SK-N-SH (cell line): ENCODE measurements around the gene RNF130. TPM values are rescaled to one million over a fixed set of nuclear protein-coding genes. Genes with fewer than 3 reads are reported as not detected.

ENCODE experiments used
- CTCF ChIA-PET: fragments of 300-600, 350-600 bp; formaldehyde crosslinking; extraction: SDS; loops from one replicate; lab custom pipeline; 2021; lab: Yijun Ruan, JAX
- POLR2A ChIA-PET: fragments of 350-600 bp; sonication (Branson Sonifier 250); formaldehyde crosslinking; extraction: SDS; loops from one replicate; lab custom pipeline; 2020; ENCODE audit warnings: antibody characterized with exemption, inconsistent platforms; lab: Yijun Ruan, JAX
- DNase-seq: peaks from one replicate; pipeline ENCODE4 v3.0.0; 2012
- H2AFZ ChIP-seq: fragments of 200-600 bp; sonication (generic); 2 replicates; pipeline ENCODE4 v1.8.1; 2016; ENCODE audit warnings: antibody characterized with exemption, mild to moderate bottlenecking, low read depth
- H3F3A ChIP-seq: fragments of 200-600 bp; sonication (generic); replicated peaks from 2 replicates; pipeline ENCODE3; 2016; ENCODE audit warnings: antibody characterized with exemption, mild to moderate bottlenecking; ENCODE audit not compliant: insufficient read depth
- H3K27ac ChIP-seq, 2 experiments: fragments of 200-500 bp in 1 of 2; fragments of 200-600 bp in 1 of 2; sonication (Bioruptor generic) in 1 of 2; sonication (generic), shearing (Covaris generic) in 1 of 2; 2 replicates each; pipeline versions ENCODE4 v1.5.1 to v1.6.1; 2014 to 2016; ENCODE audit warnings: low read depth in 2 of 2, inconsistent platforms in 1 of 2, low read length in 1 of 2, mild to moderate bottlenecking in 1 of 2, mixed read lengths in 1 of 2
- H3K27me3 ChIP-seq: fragments of 200-600 bp; sonication (generic), shearing (Covaris generic); 2 replicates; pipeline ENCODE4 v1.6.1; 2016; ENCODE audit warnings: mixed run types; ENCODE audit not compliant: insufficient read depth
- H3K36me3 ChIP-seq, 2 experiments: fragments of 200-500 bp in 1 of 2; fragments of 200-600 bp in 1 of 2; sonication (Bioruptor generic) in 1 of 2; sonication (generic) in 1 of 2; replicated peaks in 1 of 2; 2 replicates each; pipeline versions ENCODE3 to v1.5.1; 2014 to 2016; ENCODE audit warnings: low read length in 1 of 2, mild to moderate bottlenecking in 1 of 2; ENCODE audit not compliant: insufficient read depth in 2 of 2, control insufficient read depth in 1 of 2
- H3K4me1 ChIP-seq, 2 experiments: fragments of 200-500 bp in 1 of 2; fragments of 200-600 bp in 1 of 2; sonication (Bioruptor generic) in 1 of 2; sonication (generic), shearing (Covaris generic) in 1 of 2; 2 replicates each; pipeline versions ENCODE4 v1.5.1 to v1.6.1; 2014 to 2016; ENCODE audit warnings: low read depth in 1 of 2, low read length in 1 of 2, mixed run types in 1 of 2; ENCODE audit not compliant: insufficient read depth in 2 of 2, control insufficient read depth in 1 of 2
- H3K4me2 ChIP-seq: fragments of 200-600 bp; sonication (generic), shearing (Covaris generic); 2 replicates; pipeline ENCODE4 v1.6.1; 2017; ENCODE audit warnings: mixed run types
- H3K4me3 ChIP-seq, 2 experiments: fragments of 200-500 bp in 1 of 2; fragments of 200-600 bp in 1 of 2; sonication (Bioruptor generic) in 1 of 2; sonication (generic), shearing (Covaris generic) in 1 of 2; 2 replicates each; pipeline versions ENCODE4 v1.5.1 to v1.8.1; 2014 to 2016; ENCODE audit warnings: low read depth in 2 of 2, inconsistent platforms in 1 of 2, low read length in 1 of 2, mild to moderate bottlenecking in 1 of 2, mixed read lengths in 1 of 2, moderate library complexity in 1 of 2
- H3K79me2 ChIP-seq: fragments of 200-600 bp; sonication (generic); 2 replicates; pipeline ENCODE4 v1.8.1; 2017; ENCODE audit warnings: mild to moderate bottlenecking; ENCODE audit not compliant: insufficient read depth
- H3K9ac ChIP-seq: fragments of 200-600 bp; sonication (generic); 2 replicates; pipeline ENCODE4 v1.6.1; 2017; ENCODE audit warnings: mixed run types
- H3K9me2 ChIP-seq: fragments of 200-600 bp; sonication (generic); 2 replicates; pipeline ENCODE4 v1.6.1; 2017; ENCODE audit warnings: mixed run types
- H3K9me3 ChIP-seq: fragments of 200-600 bp; sonication (generic); 2 replicates; pipeline ENCODE4 v1.6.1; 2017; ENCODE audit warnings: mixed run types, mild to moderate bottlenecking, moderate library complexity
- H4K20me1 ChIP-seq: fragments of 200-600 bp; sonication (generic); 2 replicates; pipeline ENCODE4 v1.6.1; 2017; ENCODE audit warnings: mild to moderate bottlenecking, mixed run types; ENCODE audit not compliant: insufficient read depth
- CHD2 ChIP-seq: fragments of 150-350 bp; IDR thresholded peaks from 2 replicates; pipeline ENCODE4 v1.6.1; 2018; ENCODE audit warnings: low read length; ENCODE audit not compliant: partially characterized antibody
- CTCF ChIP-seq: fragments of 200-600 bp; sonication (generic); IDR thresholded peaks from 2 replicates; pipeline ENCODE4 v1.6.1; 2017; ENCODE audit warnings: antibody characterized with exemption, mild to moderate bottlenecking, moderate library complexity
- ELF1 ChIP-seq: IDR thresholded peaks from 2 replicates; pipeline ENCODE4 v1.4.0; 2012
- FOXJ3 ChIP-seq: sonication (generic); formaldehyde crosslinking; IDR thresholded peaks from 2 replicates; pipeline ENCODE4 v1.5.1; 2020; ENCODE audit warnings: mild to moderate bottlenecking, missing genetic modification reagents
- FOXM1 ChIP-seq: IDR thresholded peaks from 2 replicates; pipeline ENCODE4 v1.4.0; 2012; ENCODE audit warnings: low read depth, mild to moderate bottlenecking
- IRF3 ChIP-seq: fragments of 150-350 bp; IDR thresholded peaks from 2 replicates; pipeline ENCODE4 v1.6.1; 2016; ENCODE audit warnings: mild to moderate bottlenecking, low read depth, low read length
- JUND ChIP-seq: IDR thresholded peaks from 2 replicates; pipeline ENCODE4 v1.4.0; 2012
- MXI1 ChIP-seq: IDR thresholded peaks from 2 replicates; pipeline ENCODE4 v1.6.1; 2012; ENCODE audit warnings: mild to moderate bottlenecking, low read depth, low read length, improper control_type of control experiment
- PBX3 ChIP-seq: IDR thresholded peaks from 2 replicates; pipeline ENCODE4; 2012
- POLR2AphosphoS5 ChIP-seq: IDR thresholded peaks from 2 replicates; pipeline ENCODE4 v1.6.1; 2012; ENCODE audit warnings: low read depth, low read length
- RXRA ChIP-seq: IDR thresholded peaks from 2 replicates; pipeline ENCODE4 v1.4.0; 2012; ENCODE audit warnings: low read depth, mild to moderate bottlenecking, borderline replicate concordance
- SMC3 ChIP-seq: IDR thresholded peaks from 2 replicates; pipeline ENCODE4 v1.6.1; 2012; ENCODE audit warnings: low read depth, low read length, improper control_type of control experiment
- TCF12 ChIP-seq: IDR thresholded peaks from 2 replicates; pipeline ENCODE4 v1.4.0; 2012
- TEAD4 ChIP-seq: IDR thresholded peaks from 2 replicates; pipeline ENCODE4 v1.4.0; 2012; ENCODE audit warnings: mild to moderate bottlenecking, borderline replicate concordance; ENCODE audit not compliant: insufficient read depth
- YY1 ChIP-seq: IDR thresholded peaks from 2 replicates; pipeline ENCODE4 v1.4.0; 2012; ENCODE audit warnings: low read depth, mild to moderate bottlenecking
- WGBS: methylation state at CpG from one replicate; pipeline ENCODE4 v1.1.6; 2017; ENCODE audit warnings: low lambda C conversion rate; 5-methylcytosine and 5-hydroxymethylcytosine counted together
- polyA plus RNA-seq, 3 experiments: library from polyadenylated mRNA; depleted of rRNA; stranded (reverse); fragments of >200 nt; gene quantifications; 2 replicates each; pipeline ENCODE4 v1.2.3, GENCODE V29; 2012
- TF ChIP-seq, protein P1 (sequence below): fragments of 150-350 bp; IDR thresholded peaks from 2 replicates; pipeline ENCODE4 v1.6.1; 2017; ENCODE audit warnings: antibody characterized with exemption, low read length, low read depth, borderline replicate concordance

Gene RNF130
- polyA plus RNA-seq, 1 of the 3 experiments (the other 2 are of a cell fraction), result 41.4 TPM

GRCh38 chr5:179980767-179981166 lies 90.8 kb downstream of the RNF130 start:
- Histone ChIP-seq H4K20me1 (no peaks in the 10 kb centered on the region), H3K9me3 (no peaks in the 10 kb centered on the region), H3F3A (no peaks in the 10 kb centered on the region), H3K9me2 (no peaks in the 10 kb centered on the region), H3K4me1 (no peaks in the 10 kb centered on the region), H3K79me2 (no peaks in the 10 kb centered on the region), H3K36me3 (peaks cover 3 to 27% of the 10 kb centered on the region in 2 experiments), H3K27me3 (no peaks in the 10 kb centered on the region), H3K4me2 (no peak overlapping the region), H2AFZ (no peak overlapping the region), H3K4me3 (no peak overlapping the region), H3K9ac (no peak overlapping the region), H3K27ac (no peak overlapping the region)
- WGBS, result 93% methylated on average over 7 of the region's 7 CpGs
- ChIA-PET POLR2A (no interaction called here), CTCF (no interaction called here)
- no peak for DNase-seq
- TF ChIP-seq, protein P1, sequence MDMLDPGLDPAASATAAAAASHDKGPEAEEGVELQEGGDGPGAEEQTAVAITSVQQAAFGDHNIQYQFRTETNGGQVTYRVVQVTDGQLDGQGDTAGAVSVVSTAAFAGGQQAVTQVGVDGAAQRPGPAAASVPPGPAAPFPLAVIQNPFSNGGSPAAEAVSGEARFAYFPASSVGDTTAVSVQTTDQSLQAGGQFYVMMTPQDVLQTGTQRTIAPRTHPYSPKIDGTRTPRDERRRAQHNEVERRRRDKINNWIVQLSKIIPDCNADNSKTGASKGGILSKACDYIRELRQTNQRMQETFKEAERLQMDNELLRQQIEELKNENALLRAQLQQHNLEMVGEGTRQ, result no peak
- TF ChIP-seq MXI1 (no peak), POLR2AphosphoS5 (no peak), TCF12 (no peak), PBX3 (no peak), TEAD4 (no peak), FOXM1 (no peak), IRF3 (no peak), JUND (no peak), RXRA (no peak), FOXJ3 (CRISPR knock-in tag) (no peak), CTCF (no peak), CHD2 (no peak), SMC3 (no peak), ELF1 (no peak), YY1 (no peak)
